ENCODE data around the gene ACYP2.

Gene ACYP2

DNA sequence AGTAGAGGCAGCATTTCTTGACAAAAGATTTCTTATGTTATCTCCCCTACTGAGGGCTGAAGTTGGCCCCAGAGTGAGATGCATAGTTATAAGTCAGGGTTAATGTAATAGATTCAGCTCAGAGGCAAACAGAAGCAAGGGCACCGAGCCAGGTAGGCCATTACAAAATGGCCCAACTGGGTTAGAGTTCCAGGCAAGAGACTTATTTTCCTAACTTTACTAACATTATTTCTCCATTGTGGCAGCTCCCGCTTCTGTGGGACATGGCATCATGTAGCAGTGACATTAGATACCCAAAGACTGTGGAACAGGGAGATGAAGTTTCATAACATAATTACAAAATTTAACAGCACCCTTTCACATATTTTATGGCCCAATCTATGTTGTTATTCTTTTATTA is 113.5 kb downstream of the ACYP2 start:
- no peak for DNase-seq (ENCODE audit: low spot score in 2 of 2)
- Histone ChIP-seq H3K27me3 (ENCODE audit: low read depth) (no peaks in the 10 kb centered on the region), H3K4me1 (no peaks in the 10 kb centered on the region; the same call in 1 of the 2 replicates), H3K9me3 (no peaks in the 10 kb centered on the region), H3K36me3 (replicated peaks) (no peaks in the 10 kb centered on the region), H3K4me3 (no peak overlapping the region)
- in situ Hi-C loops (cut with MboI; ENCODE audit: low sequenced_read_pairs), result no loop called here

DNA sequence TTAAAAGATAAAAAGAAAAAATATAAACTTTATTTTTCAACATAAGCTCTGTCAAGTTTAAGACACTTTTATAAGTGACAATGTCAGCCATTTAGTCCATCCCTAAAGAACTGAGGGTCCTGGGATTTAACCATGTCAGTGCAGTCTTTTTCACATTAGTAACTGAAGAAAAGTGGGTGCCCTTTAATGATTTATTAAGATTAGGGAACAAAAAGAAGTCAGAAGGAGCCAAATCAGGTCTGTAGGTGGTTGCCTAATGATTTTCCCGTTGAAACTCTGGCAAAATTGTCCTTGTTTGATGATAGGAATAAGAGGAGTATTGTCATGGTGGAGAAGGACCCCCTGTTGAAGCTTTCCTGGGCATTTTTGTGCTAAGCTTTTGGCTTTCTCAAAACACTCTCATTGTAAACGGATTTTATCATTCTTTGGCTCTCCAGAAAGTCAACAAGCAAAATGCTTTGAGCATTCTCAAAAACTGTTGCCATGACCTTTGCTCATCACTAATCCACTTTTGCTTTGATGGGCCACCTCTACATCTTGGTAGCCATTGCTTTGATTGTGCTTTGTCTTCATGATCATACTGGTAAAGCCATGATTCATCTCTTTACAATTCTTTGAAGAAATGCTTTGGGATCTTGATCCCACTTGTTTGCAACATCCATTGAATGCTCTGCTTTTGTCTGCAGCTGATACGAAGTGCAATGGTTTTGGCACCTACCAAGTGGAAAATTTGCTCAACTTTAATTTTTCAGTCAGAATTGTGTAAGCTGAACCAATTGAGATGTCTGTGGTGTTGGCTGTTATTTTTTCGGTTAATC is 118.6 kb downstream of the ACYP2 start:
- Histone ChIP-seq H3K27me3 (ENCODE audit: low read depth) (no peaks in the 10 kb centered on the region), H3K9me3 (no peaks in the 10 kb centered on the region), H3K36me3 (replicated peaks) (no peaks in the 10 kb centered on the region), H3K4me3 (no peak overlapping the region), H3K4me1 (no peaks in the 10 kb centered on the region)
- in situ Hi-C loops (cut with MboI; ENCODE audit: low sequenced_read_pairs), result no loop called here
- no peak for DNase-seq (ENCODE audit: low spot score in 2 of 2)

DNA sequence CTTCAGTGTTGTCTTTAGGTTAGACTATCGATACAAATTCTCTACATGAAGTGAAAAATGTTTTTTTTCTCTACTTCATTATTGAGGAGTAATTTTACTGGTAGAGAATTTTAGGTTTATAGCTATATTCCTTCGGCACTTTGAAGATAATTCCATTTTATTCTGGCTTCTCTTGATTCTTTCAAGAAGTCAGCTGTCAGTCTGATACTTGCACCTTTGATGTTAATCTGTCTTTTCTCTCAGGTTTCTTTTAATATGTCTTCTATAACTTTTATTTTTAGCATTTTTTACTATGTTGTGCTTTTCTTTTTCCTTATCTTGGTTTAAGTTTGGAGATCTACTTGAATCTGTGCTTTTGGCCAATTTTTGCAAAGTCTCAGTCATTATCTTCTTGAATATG is 122.0 kb downstream of the ACYP2 start:
- Histone ChIP-seq H3K9me3 (no peaks in the 10 kb centered on the region), H3K27me3 (ENCODE audit: low read depth) (no peaks in the 10 kb centered on the region), H3K4me1 (no peaks in the 10 kb centered on the region), H3K4me3 (no peak overlapping the region), H3K36me3 (replicated peaks) (no peaks in the 10 kb centered on the region)
- DNase-seq (ENCODE audit: low spot score in 2 of 2), result no peak
- in situ Hi-C loops (cut with MboI; ENCODE audit: low sequenced_read_pairs), result no loop called here

DNA sequence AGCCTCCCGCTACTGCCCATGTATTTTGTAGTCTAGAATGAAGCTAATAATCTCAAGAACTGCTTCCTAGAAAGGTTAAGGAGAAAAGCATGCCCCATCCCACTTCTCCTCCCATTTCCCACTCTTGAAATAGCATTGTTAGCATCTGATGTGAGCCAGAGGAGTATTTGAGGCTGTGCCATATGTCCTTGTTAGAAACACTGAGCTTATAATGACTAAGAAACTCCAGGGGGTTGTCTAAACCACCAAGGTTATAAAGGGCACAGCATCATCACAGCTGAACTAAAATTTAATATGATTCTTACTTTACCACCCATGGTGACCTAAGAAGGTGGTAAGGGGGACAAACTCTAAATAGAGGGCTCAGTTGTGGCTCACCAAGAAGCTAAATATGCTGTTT is 124.0 kb downstream of the ACYP2 start:
- no peak for DNase-seq (ENCODE audit: low spot score in 2 of 2)
- H3K4me1 ChIP-seq, result no peaks in the 10 kb centered on the region
- no peaks in the 10 kb centered on the region for H3K9me3 ChIP-seq
- no peak overlapping the region for H3K4me3 ChIP-seq
- H3K27me3 ChIP-seq (ENCODE audit: low read depth), result no peaks in the 10 kb centered on the region
- in situ Hi-C loops (cut with MboI; ENCODE audit: low sequenced_read_pairs), result no loop called here
- no peaks in the 10 kb centered on the region for H3K36me3 ChIP-seq (replicated peaks)

DNA sequence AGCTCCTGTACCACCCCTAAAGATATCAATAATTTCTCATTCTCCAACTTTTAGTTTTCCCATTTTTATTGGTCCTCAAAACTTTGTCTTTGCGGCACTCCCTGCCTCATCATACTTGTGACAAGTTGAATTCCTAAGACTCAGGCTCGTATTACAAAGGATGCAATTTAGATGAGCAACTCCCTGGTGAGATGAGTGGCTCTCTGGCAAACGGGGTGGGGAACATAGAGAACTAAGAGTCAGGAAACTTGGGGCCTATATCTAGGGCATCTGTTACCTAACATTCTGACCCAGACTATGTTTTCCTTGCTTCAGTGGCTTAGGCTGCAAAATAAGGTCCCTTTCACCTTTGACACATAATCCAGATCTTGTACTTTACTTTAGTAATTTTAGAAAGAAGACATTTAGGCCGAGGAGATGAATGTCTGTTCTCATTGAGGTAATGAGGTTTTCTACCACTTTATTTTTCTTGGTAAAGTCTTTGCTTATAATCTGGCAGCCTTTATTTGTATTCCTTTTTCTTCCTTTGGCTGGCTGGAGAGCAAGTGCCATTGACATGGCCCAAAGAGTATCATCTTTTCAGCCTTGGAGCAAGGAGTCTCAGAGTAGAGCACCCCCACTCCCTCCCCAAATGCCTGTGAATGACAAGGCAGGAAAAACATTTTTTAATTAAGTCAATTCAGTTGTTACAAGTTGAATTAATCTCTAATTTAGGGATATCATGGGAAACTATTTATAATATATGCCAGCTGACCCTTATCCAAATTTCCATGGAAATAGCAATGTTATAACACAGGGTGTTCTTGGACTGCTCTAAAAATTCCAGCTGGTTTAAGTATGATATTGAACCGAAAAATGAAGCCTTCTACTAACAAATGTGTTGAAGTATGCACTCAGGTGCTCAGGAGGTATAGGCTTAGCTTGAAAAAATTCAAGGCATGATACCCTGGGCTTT is 125.4 kb downstream of the ACYP2 start:
- no peaks in the 10 kb centered on the region for H3K9me3 ChIP-seq
- DNase-seq (ENCODE audit: low spot score in 2 of 2), result no peak
- no peaks in the 10 kb centered on the region for H3K27me3 ChIP-seq (ENCODE audit: low read depth)
- in situ Hi-C loops (cut with MboI; ENCODE audit: low sequenced_read_pairs), result no loop called here
- H3K36me3 ChIP-seq (replicated peaks), result no peaks in the 10 kb centered on the region
- H3K4me3 ChIP-seq, result no peak overlapping the region
- peaks cover 6% of the 10 kb centered on the region for H3K4me1 ChIP-seq

DNA sequence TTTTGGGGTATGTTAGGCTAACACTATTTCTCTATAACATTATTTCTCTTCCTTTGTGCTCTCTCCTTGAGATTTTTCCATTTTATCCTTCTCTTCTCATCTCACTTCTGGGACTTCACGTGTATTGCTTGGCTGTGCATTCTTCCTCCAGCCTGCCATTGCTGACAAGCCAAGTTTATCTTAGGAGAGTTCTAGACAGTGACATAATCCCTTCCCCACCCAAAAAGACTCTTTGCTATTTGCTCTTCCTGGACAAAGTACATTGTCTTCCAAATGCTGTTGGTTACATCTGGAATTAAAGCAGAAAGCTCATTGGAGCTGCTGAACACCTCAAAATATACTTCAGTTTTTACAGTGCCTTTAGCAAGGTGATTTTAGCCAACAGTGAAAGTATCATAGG is 131.7 kb downstream of the ACYP2 start:
- in situ Hi-C loops (cut with MboI; ENCODE audit: low sequenced_read_pairs), result no loop called here
- H3K4me3 ChIP-seq, result no peak overlapping the region
- no peak for DNase-seq (ENCODE audit: low spot score in 2 of 2)
- H3K27me3 ChIP-seq (ENCODE audit: low read depth), result no peaks in the 10 kb centered on the region; the same call in 1 of the 2 replicates
- H3K9me3 ChIP-seq, result no peaks in the 10 kb centered on the region
- no peaks in the 10 kb centered on the region for H3K36me3 ChIP-seq (replicated peaks)
- peaks cover 12% of the 10 kb centered on the region for H3K4me1 ChIP-seq

DNA sequence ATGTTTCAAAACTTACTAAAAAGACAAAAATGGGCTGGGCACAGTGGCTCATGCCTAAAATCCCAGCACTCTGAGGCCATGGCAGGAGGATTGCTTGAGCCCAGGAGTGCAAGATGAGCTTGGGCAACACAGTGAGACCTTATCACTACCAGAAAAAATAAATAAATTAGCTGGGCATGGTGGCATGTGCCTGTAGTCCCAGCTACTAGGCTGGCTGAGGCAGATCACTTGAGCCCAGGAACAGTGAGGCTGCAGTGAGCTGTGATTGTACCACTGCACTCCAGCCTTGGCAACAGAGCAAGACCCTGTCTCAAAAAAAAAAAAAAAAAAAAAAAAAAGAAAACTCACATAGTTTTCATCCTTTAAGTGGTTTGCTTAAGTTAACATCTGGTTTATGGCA is 134.2 kb downstream of the ACYP2 start:
- H3K36me3 ChIP-seq (replicated peaks), result no peaks in the 10 kb centered on the region
- DNase-seq (ENCODE audit: low spot score in 2 of 2), result no peak
- in situ Hi-C loops (cut with MboI; ENCODE audit: low sequenced_read_pairs), result no loop called here
- no peaks in the 10 kb centered on the region; the same call in 1 of the 2 replicates for H3K27me3 ChIP-seq (ENCODE audit: low read depth)
- peaks cover 15% of the 10 kb centered on the region for H3K4me1 ChIP-seq
- no peaks in the 10 kb centered on the region for H3K9me3 ChIP-seq
- H3K4me3 ChIP-seq, result no peak overlapping the region

DNA sequence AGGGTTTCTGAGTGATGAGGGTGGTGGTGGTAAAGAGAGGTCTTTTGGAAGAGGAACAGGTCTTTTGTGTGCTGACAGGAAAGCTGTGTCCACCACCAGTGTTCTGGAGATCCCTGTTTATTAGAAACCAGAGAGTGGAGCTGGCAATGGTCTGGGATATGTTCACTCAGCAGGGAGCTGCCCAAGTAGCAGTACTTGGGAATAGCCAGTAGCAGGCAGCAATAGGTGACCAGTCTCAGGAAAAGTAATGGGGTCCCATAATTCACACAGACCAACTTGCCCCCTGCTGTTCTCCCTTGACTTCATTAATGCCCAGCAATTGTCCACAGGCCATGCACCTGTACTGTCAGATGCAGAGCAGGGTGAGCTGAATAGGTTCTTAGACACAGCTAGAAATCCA is 138.8 kb downstream of the ACYP2 start:
- Histone ChIP-seq H3K27me3 (ENCODE audit: low read depth) (no peaks in the 10 kb centered on the region), H3K4me1 (peaks cover 3% of the 10 kb centered on the region; the same call in 1 of the 2 replicates), H3K4me3 (no peak overlapping the region), H3K36me3 (replicated peaks) (no peaks in the 10 kb centered on the region), H3K9me3 (no peaks in the 10 kb centered on the region)
- DNase-seq (ENCODE audit: low spot score in 2 of 2), result no peak
- in situ Hi-C loops (cut with MboI; ENCODE audit: low sequenced_read_pairs), result no loop called here

DNA sequence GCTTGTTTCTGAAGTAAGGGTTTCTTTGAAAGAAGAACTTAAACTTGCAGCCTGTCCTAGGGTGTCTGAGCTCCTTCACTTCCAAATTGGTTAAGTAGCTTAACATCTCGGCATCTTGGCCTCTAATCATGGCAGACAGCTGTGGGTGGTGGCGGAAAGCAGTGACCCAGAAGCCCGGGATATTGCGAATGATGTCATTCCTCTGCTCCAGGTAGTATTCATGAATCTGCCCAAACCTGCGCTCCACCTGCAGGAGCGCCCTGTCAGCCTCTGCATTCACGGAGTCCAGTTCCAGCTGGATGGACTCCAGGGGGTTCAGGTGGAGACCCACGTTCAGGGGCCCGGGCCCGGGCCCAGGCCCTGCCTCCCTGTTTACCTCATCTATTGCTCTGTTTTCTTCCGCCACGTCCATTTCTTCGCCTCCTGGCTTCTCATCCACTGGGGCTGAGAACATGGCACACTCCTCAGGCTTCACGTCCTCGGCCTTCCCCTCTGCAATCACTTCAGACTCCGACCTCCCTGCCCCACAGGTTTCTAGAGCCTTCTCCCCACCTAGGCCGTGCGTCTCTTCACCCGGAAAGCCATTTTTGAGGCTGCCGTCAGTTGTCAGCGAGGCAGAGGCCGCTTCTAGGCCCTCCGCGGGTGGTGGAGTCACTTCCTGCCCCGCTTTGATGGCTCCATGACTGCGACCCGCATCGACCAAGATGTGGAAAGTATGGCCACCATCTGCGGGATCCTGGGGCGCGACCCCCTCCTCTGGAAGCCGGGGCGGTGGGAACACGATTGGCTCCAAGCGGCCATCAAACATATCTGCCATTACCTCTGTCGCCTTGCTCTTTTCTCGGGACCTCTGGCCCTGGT is 140.0 kb downstream of the ACYP2 start:
- Histone ChIP-seq H3K4me3 (no peak overlapping the region), H3K27me3 (ENCODE audit: low read depth) (no peaks in the 10 kb centered on the region), H3K9me3 (no peaks in the 10 kb centered on the region), H3K36me3 (replicated peaks) (no peaks in the 10 kb centered on the region), H3K4me1 (peaks cover 3% of the 10 kb centered on the region; the same call in 1 of the 2 replicates)
- in situ Hi-C loops (cut with MboI; ENCODE audit: low sequenced_read_pairs), result no loop called here
- no peak for DNase-seq (ENCODE audit: low spot score in 2 of 2)

DNA sequence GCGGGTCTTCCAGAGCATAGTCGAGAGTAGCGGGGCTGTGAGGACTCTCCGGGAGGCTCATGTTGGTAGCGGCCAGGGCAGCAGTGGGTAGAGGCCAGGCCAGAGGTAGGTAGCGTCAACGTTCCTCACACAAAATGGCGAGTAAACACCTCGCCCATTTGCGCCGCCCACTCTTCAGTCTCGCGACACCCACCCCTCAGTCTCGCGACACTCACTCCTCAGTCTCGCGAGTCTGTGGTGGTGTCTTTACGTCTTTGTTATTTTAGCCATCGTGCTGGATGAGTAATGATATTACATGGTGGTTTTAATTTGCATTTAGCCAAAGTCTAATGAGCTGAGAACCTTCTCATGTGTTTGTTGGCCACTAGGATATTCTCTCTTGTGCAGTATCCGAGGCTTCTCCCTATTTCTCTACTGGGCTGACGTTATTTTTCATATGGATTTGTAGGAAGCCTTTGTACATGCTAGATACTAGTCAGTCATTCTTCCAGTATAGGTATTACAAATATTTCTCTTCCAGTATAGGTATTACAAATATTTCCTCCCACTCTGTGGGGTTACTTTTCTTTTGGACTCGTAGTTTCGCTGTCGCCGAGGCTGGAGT is 140.8 kb downstream of the ACYP2 start, which contains the start of gene TSPYL6:
Gene TSPYL6 (minus strand): TSS at position 139 of the 604 bp plus-strand sequence. CDS start 78 bp downstream, at position 61.
- DNase-seq (ENCODE audit: low spot score in 2 of 2), result no peak
- Histone ChIP-seq H3K36me3 (replicated peaks) (no peaks in the 10 kb centered on the region), H3K27me3 (ENCODE audit: low read depth) (no peaks in the 10 kb centered on the region), H3K4me1 (peaks cover 3% of the 10 kb centered on the region; the same call in 1 of the 2 replicates), H3K9me3 (no peaks in the 10 kb centered on the region), H3K4me3 (no peak within 1 kb of the TSS)
- in situ Hi-C loops (cut with MboI; ENCODE audit: low sequenced_read_pairs), result no loop called here

DNA sequence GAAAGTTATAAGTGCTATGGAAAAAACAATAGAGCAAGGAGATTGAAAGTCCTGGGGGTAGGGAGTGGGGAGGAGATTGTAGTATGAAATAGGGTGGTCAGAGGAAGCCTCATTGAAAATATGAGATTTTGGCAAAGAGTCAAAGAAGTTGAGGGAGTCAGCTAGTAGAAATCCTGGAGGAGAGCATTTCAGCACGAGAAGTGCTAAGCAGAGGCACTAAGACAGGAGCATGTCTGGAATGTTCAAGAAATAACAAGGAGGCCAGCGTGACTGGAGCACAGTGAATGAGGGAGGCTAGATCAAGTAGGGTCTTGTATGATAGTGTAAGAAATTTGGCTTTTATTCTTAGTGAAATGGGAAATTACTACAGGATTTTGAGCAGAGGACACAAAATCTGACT is 142.8 kb downstream of the ACYP2 start:
- in situ Hi-C loops (cut with MboI; ENCODE audit: low sequenced_read_pairs), result no loop called here
- Histone ChIP-seq H3K4me1 (peaks cover under 1% of the 10 kb centered on the region; the same call in 1 of the 2 replicates), H3K36me3 (replicated peaks) (no peaks in the 10 kb centered on the region), H3K4me3 (no peak overlapping the region), H3K27me3 (ENCODE audit: low read depth) (no peaks in the 10 kb centered on the region), H3K9me3 (no peaks in the 10 kb centered on the region)
- DNase-seq (ENCODE audit: low spot score in 2 of 2), result no peak

DNA sequence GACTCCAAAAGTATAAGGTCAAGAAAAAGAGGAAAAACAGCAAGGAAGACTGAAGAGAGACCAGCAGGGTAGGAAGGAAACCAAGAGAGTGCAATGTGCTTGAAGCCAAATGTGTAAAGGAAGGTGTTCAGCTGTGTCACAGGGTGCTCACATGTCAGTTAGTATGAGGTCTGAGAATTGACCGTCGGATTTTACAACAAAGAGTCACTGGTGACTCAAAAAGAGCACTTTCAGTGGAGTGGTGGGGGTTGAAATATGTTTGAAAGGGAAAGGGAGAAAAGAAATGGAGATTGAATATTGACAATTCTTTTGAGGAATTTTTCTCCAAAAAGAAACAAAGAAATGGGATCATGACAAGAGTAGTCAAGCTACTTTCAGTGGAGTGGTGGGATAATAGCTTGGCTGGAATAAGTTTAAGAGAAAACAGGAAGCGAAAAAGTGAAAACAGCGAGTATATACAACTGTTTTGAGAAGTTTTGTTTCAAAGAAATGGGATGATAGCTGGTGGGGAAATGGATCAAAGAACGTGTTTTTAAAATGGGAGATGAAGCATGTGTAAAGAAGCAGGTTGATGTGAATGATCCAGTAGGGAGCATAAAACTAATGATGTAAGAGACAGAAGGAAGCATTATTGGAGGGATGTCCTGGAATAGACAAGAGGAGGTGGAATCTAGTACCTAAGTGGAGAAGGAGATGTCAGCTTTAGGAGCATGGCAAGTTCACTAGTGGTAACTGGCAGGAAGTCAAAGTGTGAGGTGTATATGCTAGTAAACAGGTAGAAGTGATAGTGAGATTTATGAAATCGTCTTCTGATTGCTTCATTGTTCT is 144.2 kb downstream of the ACYP2 start:
- Histone ChIP-seq H3K4me1 (no peaks in the 10 kb centered on the region), H3K4me3 (no peak overlapping the region), H3K27me3 (ENCODE audit: low read depth) (no peaks in the 10 kb centered on the region), H3K36me3 (replicated peaks) (no peaks in the 10 kb centered on the region), H3K9me3 (no peaks in the 10 kb centered on the region)
- in situ Hi-C loops (cut with MboI; ENCODE audit: low sequenced_read_pairs), result no loop called here
- no peak for DNase-seq (ENCODE audit: low spot score in 2 of 2)
